Measurements from ENCODE around the gene RASAL2. TPM values are rescaled to one million over a fixed set of nuclear protein-coding genes. Genes with fewer than 3 reads are reported as not detected.

The RASAL2 gene
- total RNA-seq, 2 donors from 2014 or later = not detected

DNA sequence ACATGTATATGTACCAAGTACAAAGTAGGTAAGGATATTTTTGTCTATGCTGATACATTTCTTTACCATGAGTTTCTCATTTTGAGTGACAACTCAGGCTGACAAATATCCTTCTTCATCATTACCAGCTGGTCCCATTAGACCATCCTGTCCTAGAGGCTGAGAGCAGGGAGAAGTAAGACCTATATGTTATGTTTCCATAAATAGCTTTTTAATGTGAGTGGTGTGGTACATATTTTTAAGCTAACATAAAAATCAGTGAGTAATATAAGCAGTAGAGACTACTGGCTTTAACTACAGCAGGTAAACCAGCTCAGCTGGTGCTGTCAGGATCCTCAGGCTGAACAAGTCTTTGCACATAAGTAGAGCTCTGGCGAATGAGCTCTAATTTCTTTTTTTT is 340.5 kb downstream of the RASAL2 start:
- H3K9me3 Mint-ChIP-seq = no peaks in the 10 kb centered on the region
- no peak for ATAC-seq

DNA sequence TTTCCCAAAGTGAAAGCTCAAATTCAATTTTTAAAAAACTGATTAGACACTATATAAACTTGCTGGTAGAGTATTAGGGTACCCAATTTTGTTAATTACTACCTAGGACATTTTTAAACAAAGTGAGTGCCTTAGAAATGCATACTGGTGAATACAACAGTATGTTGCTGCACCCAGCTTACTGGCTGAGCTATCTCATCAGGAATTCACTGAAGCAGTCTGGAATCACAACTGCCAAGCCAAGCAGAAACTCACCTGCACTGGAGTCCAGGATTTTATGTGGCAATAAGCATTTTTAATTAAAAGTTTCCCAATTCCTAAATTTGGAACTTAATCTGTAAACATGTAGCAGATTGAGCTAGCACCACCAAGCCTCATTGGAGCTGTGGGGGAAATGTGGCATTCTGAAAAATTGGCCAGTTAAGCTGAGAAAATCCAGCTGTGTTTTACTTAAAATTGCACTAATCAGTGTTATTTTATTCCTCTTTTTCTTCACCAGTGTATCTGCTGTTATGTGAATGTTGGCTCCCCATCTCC is 341.1 kb downstream of the RASAL2 start:
- no peaks in the 10 kb centered on the region for H3K36me3 Mint-ChIP-seq
- ATAC-seq (no peak), DNase-seq (ENCODE audit: low spot score in 2 of 2) (no peak)
- H3K9me3 Mint-ChIP-seq = no peaks in the 10 kb centered on the region
- H3K27ac Mint-ChIP-seq = no peak overlapping the region

More for the DNA sequence above, 340.5 kb downstream of the RASAL2 start:
- no peak overlapping the region for H3K27ac Mint-ChIP-seq
- no peaks in the 10 kb centered on the region for H3K36me3 Mint-ChIP-seq
- DNase-seq (ENCODE audit: low spot score in 2 of 2) = no peak

DNA sequence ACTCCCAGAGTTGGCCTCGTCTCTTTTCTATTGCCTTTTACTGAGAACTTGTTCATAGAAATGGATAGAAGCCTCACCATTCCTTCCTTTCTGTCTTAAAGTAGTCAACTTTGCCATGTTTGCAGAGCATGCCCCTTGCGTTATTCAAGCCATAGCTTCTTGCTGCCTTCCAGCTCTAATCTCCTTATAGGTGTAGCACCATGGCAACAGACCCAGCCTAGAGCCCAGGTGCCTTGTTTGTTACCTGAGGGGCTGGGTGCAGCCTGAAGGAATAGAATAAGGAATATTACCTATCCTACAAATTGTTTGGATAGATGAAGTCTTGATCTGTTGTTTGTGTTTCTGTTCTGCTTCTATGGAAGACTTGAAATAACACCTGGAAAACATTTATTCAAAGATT is 343.0 kb downstream of the RASAL2 start:
- H3K27ac Mint-ChIP-seq = no peak overlapping the region
- ATAC-seq = no peak
- no peaks in the 10 kb centered on the region for H3K36me3 Mint-ChIP-seq
- DNase-seq (ENCODE audit: low spot score in 2 of 2) = no peak
- peaks cover 0 to 3% of the 10 kb centered on the region in 2 donors for H3K9me3 Mint-ChIP-seq

DNA sequence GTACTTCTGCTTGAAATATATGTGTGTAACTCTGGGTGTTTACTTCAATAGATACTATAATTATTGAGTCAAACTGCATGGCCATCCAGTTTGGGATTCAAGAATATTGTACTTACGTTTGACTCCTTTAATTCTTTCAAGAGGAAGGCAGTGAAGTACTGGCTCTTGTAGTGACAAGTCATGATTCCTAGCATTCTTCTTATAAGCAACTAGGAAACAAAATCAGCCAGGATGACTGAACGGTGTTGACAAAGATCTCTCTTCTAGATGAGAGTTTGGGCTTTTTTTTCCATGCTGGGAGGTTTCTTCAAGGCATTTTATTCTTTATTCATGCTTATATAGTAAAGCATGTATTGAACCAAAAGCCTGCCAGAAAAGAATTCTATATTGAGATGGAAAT is 344.5 kb downstream of the RASAL2 start:
- no peaks in the 10 kb centered on the region for H3K36me3 Mint-ChIP-seq
- ATAC-seq = no peak
- H3K27ac Mint-ChIP-seq = no peak overlapping the region
- no peak for DNase-seq (ENCODE audit: low spot score in 2 of 2)
- H3K9me3 Mint-ChIP-seq = peaks cover 0 to 3% of the 10 kb centered on the region in 2 donors

DNA sequence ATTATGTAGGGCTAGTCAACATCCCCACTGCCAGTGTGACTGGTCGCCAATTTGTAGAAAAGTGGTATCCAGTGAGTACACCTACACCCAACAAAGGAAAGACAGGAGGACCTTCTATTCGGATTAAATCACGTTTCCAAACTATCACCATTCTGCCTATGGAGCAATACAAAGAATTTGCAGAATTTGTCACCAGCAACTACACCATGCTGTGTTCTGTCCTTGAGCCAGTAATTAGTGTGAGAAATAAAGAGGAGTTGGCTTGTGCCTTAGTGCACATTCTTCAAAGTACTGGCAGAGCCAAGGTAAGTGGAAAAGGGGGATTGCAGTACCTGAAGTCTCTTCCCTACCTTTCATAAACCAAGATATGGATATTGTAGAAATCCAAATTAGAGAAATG is 349.0 kb downstream of the RASAL2 start:
- Mint-ChIP-seq H3K36me3 (no peaks in the 10 kb centered on the region), H3K9me3 (peaks cover 0 to 3% of the 10 kb centered on the region in 2 donors), H3K27ac (no peak overlapping the region)
- ATAC-seq (no peak), DNase-seq (ENCODE audit: low spot score in 2 of 2) (no peak)

DNA sequence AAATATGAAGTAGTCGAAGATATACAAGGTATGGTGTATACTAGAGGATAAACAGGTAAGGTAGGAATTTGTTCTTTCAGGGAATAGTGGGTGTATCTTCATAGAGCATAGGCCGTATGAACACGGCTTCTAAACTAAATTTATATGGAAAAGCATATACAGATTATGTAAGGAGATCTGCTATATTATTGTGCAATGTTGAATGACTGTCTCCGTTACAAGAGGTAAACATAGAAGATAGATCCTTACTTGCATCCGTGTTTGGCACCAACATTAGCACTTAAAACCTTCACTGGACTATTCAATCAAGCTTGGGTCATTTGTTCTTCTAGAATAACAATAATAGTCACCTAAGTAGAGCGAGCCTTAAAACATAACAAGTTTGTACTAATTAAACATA is 357.0 kb downstream of the RASAL2 start:
- ATAC-seq = no peak
- no peak for DNase-seq (ENCODE audit: low spot score in 2 of 2)
- Mint-ChIP-seq H3K27ac (no peak overlapping the region), H3K36me3 (no peaks in the 10 kb centered on the region), H3K9me3 (no peaks in the 10 kb centered on the region)

DNA sequence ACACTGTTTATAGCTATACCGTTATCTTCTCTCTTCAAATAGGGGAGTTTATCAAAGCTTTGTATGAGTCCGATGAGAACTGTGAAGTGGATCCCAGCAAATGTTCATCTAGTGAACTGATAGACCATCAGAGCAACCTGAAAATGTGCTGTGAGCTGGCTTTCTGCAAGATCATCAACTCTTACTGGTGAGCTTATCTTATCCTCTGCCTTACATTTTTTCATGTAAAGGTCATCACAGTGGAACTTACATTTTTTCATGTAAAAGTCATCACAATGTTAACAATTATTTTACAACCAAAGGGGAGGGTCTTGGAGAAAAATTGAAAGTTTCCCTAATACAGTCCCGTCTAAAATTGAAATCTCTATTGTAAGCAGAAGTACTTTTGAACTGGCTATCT is 357.6 kb downstream of the RASAL2 start:
- ATAC-seq (no peak), DNase-seq (ENCODE audit: low spot score in 2 of 2) (no peak)
- Mint-ChIP-seq H3K36me3 (no peaks in the 10 kb centered on the region), H3K9me3 (no peaks in the 10 kb centered on the region), H3K27ac (no peak overlapping the region)

DNA sequence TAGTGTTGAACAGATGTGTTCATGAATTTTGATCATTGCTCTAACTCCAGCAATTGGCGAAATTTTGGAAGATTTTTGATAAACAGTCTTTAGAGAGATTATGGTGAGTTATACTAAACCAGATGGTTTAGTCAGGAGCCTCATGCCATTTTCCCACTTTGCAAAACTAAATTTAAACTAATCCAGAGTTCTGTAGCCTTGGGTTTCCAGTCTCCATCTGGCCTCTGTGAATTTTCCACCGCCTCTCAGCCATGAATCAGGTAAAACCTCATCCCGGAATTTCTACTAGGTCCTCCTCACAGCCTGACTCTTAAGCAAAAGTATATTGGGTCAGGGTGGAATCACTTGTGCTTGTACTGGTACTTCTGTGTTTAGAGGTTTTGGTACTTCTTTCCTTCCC is 358.1 kb downstream of the RASAL2 start:
- Mint-ChIP-seq H3K27ac (no peak overlapping the region), H3K9me3 (no peaks in the 10 kb centered on the region), H3K36me3 (no peaks in the 10 kb centered on the region)
- DNase-seq (ENCODE audit: low spot score in 2 of 2) (no peak), ATAC-seq (no peak)

DNA sequence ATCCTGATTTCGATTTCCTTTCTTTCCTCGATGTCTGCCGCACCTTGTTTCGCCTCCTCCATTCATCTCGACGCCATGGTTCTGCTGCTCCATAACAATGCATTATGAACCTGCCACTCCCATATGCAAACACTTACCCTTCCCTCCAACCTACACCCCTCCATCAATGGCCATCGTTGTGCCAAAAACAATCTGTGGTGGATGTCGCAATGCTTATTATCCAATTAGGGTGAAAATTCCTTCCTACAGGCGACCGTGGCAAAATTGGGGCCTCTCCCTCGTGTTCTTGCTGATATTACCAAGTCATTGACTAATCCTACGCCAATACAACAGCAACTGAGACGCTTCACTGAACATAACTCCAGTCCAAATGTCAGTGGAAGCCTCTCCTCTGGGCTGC is 362.6 kb downstream of the RASAL2 start:
- no peaks in the 10 kb centered on the region for H3K36me3 Mint-ChIP-seq
- DNase-seq (ENCODE audit: low spot score in 2 of 2) = no peak
- H3K9me3 Mint-ChIP-seq = no peaks in the 10 kb centered on the region
- no peak overlapping the region for H3K27ac Mint-ChIP-seq
- no peak for ATAC-seq

DNA sequence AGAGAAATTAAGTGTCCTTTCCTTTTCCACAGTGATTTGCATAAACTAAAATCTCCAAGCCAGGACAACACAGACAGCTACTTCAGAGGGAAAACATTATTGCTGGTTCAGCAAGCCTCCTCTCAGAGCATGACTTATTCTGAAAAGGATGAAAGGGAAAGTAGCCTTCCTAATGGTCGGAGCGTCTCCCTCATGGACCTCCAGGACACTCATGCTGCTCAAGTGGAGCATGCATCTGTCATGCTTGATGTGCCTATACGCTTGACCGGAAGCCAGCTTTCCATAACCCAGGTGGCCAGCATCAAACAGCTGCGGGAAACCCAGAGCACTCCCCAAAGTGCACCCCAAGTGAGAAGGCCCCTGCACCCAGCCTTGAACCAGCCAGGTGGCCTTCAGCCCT is 363.7 kb downstream of the RASAL2 start:
- Mint-ChIP-seq H3K9me3 (no peaks in the 10 kb centered on the region), H3K27ac (no peak overlapping the region), H3K36me3 (no peaks in the 10 kb centered on the region)
- DNase-seq (ENCODE audit: low spot score in 2 of 2) (no peak), ATAC-seq (no peak)

DNA sequence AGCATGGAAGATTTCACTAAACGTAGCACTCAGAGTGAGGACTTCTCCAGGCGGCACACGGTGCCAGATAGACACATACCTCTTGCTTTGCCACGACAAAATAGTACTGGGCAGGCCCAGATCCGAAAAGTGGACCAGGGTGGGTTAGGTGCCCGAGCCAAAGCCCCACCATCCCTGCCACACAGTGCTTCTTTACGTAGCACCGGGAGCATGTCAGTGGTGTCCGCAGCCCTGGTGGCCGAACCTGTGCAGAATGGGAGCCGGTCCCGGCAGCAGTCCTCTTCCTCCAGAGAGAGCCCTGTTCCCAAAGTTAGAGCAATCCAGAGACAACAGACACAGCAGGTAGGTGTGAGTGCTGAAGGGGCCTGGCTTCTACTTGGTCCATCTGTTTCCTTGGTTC is 364.3 kb downstream of the RASAL2 start:
- no peak for DNase-seq (ENCODE audit: low spot score in 2 of 2)
- Mint-ChIP-seq H3K36me3 (no peaks in the 10 kb centered on the region), H3K27ac (no peak overlapping the region), H3K9me3 (no peaks in the 10 kb centered on the region)
- no peak for ATAC-seq

DNA sequence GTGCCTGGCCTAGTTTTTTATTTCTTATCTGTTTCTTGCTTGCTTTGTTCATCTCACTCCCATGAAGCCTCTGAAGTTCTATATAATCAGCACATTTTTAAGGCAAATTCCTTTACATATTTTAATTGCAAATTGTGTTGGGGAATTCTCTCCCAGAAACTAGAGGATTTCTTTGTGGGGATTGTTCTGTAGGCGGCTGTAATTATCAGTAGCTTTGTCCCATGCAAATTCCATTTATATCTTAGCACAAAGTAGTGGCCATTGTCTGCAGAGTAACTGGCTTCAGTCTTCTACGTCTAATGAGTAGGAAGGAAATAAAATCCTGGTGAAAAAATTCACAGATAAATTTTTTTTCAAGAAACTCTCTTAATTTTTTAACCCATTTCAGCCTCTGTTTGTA is 367.2 kb downstream of the RASAL2 start:
- ATAC-seq (no peak), DNase-seq (ENCODE audit: low spot score in 2 of 2) (no peak)
- Mint-ChIP-seq H3K36me3 (no peaks in the 10 kb centered on the region), H3K27ac (no peak overlapping the region), H3K9me3 (no peaks in the 10 kb centered on the region)

DNA sequence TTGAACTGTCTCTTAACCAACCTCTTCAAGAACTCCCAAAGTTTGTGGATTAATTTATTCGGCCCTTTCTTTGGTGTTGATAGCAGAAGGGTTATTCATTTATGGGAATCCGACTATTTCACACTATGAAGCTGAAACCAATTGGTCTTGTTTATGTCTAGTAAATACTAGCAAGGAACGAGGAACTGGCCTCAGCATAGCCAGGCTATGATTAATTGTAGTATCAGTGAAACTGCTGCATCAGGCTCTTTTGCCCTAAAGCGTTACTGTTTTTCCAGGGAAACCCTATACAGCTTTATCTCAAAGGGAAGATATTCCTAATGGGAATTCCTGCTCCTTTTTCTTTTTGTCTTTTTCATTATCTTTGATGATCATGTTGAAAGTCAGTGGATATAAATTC is 367.8 kb downstream of the RASAL2 start:
- no peak for DNase-seq (ENCODE audit: low spot score in 2 of 2)
- no peaks in the 10 kb centered on the region for H3K9me3 Mint-ChIP-seq
- no peak for ATAC-seq
- H3K27ac Mint-ChIP-seq = no peak overlapping the region
- H3K36me3 Mint-ChIP-seq = no peaks in the 10 kb centered on the region

DNA sequence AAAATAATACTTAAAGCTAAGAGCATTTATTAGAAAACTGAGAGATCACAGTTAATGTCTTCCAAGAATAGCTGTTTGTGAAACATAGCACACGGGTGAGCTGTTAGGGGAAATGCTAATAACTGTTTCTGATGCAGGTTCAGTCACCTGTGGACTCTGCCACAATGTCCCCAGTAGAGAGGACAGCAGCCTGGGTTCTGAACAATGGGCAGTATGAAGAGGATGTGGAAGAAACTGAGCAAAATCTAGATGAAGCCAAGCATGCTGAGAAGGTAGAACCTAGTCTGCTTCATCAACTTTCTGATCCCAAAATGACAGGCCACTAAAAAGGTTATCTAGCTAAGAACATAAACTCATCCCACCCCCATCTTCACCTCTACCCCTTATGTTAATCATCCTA is 370.2 kb downstream of the RASAL2 start:
- Mint-ChIP-seq H3K9me3 (no peaks in the 10 kb centered on the region), H3K36me3 (no peaks in the 10 kb centered on the region), H3K27ac (no peak overlapping the region)
- DNase-seq (ENCODE audit: low spot score in 2 of 2) (no peak), ATAC-seq (no peak)

DNA sequence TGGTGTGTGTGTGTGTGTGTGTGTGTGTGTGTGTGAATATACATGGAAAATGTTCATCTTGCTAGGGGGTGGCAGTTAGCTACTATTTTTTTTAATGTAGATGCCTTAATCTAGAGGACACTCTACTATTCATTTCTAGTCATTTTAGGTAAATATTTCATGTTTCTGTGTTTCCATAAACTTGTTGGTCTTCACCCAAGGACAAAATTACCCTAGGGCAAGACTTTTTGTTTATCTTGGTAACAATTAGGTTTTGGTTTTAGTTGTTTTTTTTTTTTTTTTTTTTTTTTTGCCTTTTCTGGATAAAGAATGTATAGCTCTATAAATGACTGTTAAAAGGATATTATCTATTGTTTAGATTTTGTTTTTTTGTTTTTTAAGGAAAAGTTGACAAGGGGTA is 370.7 kb downstream of the RASAL2 start:
- DNase-seq (ENCODE audit: low spot score in 2 of 2) = no peak
- Mint-ChIP-seq H3K9me3 (no peaks in the 10 kb centered on the region), H3K27ac (no peak overlapping the region), H3K36me3 (no peaks in the 10 kb centered on the region)
- no peak for ATAC-seq

DNA sequence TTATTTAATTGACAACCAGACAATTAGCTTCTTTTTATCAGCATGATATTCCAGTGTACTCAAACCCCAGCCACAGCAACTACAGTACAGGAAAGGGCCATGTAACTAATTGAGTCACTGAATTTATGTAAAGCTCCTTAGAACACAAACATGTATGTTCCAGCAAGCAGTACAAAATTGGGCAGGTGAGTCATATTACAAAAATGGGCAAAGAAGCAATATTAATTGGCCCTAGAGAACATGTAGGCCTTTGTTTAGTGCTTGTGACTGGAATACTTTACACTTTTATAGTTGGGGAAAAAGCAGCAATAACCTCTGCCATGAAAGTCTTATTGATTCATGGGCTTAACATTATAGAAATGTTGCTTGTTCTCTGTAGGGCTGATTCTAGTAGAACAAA is 371.1 kb downstream of the RASAL2 start:
- Mint-ChIP-seq H3K36me3 (no peaks in the 10 kb centered on the region), H3K9me3 (no peaks in the 10 kb centered on the region), H3K27ac (no peak overlapping the region)
- no peak for ATAC-seq
- no peak for DNase-seq (ENCODE audit: low spot score in 2 of 2)

DNA sequence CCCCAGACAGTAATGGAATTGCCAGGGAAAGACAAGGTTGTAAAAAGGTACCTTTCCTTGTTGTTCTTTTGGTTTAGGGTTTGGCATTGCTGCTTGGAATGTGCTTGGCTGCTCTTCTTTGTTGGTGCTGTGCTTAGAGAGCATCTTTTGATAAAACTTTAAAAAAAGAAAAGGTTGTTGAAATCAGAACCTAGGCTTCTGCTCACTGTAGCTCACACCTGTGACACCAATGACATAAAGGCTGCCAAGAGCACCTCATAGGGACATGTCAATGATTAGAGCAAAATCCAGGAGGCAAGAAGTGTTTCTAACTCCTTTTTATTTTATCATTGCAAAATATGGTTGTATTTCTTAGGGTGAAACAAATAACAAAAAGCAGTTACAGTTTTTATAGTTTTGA is 373.9 kb downstream of the RASAL2 start:
- DNase-seq (ENCODE audit: low spot score in 2 of 2) (no peak), ATAC-seq (no peak)
- no peaks in the 10 kb centered on the region for H3K36me3 Mint-ChIP-seq
- H3K9me3 Mint-ChIP-seq = no peaks in the 10 kb centered on the region
- no peak overlapping the region for H3K27ac Mint-ChIP-seq

DNA sequence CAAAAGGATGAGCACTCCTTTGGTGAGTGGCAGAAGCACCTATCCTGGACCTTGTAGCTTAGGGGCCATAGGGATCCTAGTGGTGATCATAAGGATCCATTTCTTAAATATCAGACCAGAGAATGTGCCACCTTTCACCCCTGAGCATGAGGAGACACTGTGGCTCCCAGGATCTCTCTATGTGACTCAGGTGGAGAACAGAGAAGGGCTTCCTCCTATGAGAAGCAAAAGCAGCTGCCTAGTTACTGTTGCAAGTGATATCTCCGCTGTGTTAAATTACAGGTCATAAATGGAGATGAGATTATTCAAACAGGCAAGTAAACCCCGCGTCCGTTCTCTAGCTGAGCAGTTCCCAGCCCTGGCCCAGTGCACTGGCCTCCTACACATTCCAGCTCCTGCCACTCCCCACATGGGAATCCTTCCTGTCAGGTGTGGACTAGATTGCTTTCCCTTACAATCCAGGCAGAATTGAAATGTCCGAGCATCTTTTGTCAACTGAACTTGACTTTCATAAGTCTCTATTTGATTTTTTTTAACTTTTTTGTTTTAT is 376.6 kb downstream of the RASAL2 start:
- Mint-ChIP-seq H3K36me3 (no peaks in the 10 kb centered on the region), H3K9me3 (no peaks in the 10 kb centered on the region), H3K27ac (no peak overlapping the region)
- ATAC-seq (no peak), DNase-seq (ENCODE audit: low spot score in 2 of 2) (no peak)

DNA sequence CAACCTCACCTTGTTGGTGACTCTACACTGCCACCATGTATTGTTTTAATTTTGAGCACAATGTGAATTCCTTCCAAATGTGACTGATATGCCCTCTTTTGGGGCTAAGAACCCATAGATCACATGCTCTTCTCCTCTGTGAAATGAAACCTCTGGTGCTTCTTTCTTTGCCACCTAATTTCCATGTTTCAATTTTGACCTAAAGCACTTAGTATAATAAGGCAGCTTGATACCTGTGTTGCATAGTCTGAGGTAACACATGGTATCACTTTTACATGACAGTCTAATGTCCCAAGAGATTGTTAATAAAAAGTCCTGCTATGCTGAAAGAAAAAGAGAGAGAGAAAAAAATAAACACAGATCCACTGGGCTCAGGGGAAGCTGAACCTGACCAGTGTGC is 378.6 kb downstream of the RASAL2 start:
- ATAC-seq = no peak
- H3K27ac Mint-ChIP-seq = no peak overlapping the region
- no peak for DNase-seq (ENCODE audit: low spot score in 2 of 2)
- H3K36me3 Mint-ChIP-seq = no peaks in the 10 kb centered on the region
- H3K9me3 Mint-ChIP-seq = no peaks in the 10 kb centered on the region

Data from activated naive CD4-positive, alpha-beta T cell treated with anti-CD3 and anti-CD28 coated beads, Interleukin-2, amount 50 U/mL, for 72 hours (primary cell).